COLO668 (cell line): Measurements from ENCODE around the gene RANBP3.
"Not testable (repeated sequence)": the region's sequence is repeated elsewhere in the genome, so short reads cannot be mapped to it uniquely, and the experiment has no call there.

ENCODE experiments used
- DNase-seq: peaks from one replicate; lab custom pipeline; 2025; ENCODE audit not compliant: unreplicated experiment; lab: John Stamatoyannopoulos, UW

Gene RANBP3, protein sequence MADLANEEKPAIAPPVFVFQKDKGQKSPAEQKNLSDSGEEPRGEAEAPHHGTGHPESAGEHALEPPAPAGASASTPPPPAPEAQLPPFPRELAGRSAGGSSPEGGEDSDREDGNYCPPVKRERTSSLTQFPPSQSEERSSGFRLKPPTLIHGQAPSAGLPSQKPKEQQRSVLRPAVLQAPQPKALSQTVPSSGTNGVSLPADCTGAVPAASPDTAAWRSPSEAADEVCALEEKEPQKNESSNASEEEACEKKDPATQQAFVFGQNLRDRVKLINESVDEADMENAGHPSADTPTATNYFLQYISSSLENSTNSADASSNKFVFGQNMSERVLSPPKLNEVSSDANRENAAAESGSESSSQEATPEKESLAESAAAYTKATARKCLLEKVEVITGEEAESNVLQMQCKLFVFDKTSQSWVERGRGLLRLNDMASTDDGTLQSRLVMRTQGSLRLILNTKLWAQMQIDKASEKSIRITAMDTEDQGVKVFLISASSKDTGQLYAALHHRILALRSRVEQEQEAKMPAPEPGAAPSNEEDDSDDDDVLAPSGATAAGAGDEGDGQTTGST

DNA sequence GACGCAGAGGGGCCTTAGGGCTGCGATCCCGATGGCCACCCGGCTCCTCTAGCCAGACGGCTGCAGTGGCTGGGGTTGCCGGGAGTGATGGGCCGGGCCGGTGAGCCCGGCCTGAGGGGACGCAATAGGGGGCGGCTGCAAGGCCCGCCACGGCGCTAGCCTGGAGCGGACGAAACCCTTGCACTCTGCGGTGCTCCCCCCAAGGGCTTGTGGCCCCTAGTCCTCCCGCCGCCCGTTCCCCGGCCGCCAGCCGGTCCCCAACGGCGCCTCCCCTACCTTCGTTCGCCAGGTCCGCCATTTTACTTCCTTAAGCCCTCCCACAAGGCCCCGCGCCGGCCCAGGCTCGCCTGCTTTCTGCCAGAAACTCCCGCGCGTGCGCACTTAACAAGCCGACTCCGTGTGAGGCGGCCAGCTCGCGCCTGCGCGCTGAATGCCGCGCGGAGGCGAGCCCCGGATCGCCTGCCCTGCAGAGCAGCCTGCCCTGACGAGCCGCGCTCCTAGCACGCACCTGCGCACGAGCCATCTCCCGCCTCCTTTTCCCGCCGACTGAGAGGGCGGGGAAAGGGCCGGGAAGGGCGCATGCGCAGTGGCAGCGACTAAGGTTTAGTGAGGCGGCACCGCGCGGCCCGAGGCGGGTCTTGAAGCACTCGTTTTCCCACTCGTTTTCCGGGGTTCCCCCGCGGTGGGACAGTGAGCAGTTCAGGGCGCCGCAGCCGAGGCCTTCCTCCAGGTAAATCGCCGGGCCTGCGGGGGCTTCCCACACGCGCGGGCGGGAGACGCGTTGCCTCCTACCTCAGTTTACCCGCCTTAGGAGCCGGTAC lies at the start of gene RANBP3:
RANBP3 (minus strand) TSS at position 356 of the 821 bp plus-strand sequence; CDS start at position 298, 58 bp downstream.
- DNase-seq, result peak; percentile 99

DNA sequence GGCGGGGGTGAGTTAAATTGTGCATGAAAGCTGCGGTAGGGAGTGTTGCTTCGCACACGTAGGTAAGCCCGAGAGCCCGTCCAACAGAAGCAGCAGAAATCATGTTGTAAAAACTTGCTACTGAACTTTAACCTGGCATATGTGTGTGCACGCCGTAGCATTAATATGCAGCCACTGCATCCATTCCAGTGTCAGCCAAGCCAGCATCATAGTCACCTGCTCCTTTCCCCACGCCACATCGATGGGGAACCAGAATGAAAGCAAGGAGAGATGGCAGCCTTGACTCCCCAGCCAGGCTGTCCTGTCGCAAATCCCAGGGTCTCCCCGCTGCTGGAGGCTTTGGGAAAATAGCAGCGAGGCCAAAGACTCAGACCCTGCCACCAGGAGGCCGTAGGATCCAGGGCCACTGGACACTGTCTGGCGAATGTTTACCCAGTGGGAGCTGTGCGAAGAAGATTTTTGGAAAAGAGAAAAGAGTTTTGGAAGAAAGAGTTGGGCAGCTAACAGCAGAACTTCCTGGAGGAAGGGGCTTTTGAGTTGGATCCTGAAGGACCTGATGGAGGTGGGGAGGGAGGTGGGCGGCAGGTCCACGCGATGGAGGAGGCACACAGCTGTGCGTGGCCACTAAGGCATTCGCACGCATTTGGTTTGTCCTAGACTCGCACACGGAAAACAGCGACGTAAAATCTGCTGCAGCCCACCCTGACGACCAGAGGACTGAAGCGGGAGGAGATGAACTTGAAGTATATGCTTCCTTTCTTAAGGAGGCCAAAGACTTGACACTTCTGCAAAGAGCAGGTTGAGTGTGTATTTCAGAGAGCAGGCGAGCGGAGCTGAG lies 48.7 kb upstream of the RANBP3 start:
- no peak for DNase-seq

DNA sequence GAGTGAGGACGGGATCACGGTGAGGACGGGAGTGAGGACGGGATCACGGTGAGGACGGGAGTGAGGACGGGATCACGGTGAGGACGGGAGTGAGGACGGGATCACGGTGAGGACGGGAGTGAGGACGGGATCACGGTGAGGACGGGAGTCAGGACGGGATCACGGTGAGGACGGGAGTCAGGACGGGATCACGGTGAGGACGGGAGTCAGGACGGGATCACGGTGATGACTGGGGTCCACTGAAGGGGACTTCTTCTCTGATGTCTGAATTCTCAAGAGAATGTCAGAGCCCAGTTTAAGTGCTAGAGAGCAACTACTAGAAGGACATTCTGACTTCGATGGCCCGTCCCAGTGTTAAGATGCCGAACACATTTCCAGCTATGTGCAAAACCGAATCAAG lies 46.8 kb upstream of the RANBP3 start:
- not testable (repeated sequence) for DNase-seq

DNA sequence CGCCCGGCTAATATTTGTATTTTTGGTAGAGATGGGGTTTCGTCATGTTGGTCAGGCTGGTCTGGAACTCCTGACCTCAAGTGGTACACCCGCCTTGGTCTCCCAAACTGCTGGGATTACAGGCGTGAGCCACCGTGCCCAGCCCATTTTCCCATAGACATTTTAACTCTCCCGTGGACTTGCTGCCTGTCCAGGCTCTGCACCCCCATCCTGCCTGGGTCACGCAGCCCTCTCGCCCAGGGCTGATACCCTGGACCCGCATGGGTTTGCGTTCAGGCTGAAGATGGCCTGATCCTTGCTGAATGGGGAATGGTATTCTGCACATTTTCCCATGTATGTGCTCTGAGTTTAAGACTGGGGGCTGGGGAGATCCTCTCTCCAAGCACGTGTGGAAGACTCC lies 46.0 kb upstream of the RANBP3 start:
- no peak for DNase-seq

DNA sequence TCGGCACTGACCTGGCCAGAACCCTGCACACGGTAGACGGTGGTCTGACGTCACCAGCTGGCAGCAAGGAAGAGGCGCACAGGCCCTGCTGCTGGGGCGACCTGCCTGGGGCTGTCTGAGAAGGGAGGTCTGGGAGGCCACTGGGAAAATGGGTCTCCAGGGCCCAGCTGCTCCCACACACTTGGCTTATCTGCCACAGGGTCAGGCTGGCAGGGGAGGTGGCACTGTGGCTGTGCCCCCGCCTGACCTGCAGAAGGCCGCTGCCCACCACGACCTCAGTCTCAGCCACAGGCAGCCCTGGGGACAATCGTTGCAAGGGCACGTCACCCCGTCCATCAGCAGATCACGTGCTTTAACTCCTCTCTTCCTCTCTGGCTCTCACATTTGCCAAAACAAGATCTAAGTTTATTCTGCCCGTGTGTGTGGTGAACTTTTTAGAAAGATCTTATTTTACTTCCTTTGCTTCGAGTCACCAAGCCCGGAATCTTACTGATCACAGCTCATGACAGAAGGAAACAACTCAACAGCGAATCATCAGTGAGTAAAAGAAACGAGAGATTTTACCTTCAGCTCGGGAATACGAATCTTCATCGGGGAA lies 45.2 kb upstream of the RANBP3 start:
- no peak for DNase-seq

DNA sequence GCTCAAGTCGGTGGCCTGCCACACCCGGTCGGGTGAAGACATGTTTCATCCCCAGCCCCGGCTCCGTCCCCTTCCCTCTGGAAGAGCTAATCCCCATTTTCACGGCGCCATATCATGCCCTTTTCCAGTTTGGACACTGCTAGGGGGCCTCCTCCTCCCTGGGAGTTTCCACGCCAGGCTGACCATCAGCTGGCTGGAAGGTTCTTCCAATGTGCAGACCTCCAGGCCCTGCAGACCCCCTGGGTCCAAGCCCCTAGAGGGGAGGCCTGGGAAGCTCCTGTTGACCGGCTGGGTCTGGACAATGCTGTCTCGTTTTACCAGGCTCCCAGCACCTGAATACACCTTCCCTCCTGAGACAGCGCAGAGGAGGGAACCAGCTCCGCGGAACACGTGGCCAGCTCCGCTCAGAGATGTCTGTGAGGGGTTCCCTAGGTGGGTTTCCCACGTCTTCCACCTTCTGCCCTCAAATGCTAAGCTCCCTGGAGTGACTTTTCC lies 44.7 kb upstream of the RANBP3 start:
- no peak for DNase-seq

DNA sequence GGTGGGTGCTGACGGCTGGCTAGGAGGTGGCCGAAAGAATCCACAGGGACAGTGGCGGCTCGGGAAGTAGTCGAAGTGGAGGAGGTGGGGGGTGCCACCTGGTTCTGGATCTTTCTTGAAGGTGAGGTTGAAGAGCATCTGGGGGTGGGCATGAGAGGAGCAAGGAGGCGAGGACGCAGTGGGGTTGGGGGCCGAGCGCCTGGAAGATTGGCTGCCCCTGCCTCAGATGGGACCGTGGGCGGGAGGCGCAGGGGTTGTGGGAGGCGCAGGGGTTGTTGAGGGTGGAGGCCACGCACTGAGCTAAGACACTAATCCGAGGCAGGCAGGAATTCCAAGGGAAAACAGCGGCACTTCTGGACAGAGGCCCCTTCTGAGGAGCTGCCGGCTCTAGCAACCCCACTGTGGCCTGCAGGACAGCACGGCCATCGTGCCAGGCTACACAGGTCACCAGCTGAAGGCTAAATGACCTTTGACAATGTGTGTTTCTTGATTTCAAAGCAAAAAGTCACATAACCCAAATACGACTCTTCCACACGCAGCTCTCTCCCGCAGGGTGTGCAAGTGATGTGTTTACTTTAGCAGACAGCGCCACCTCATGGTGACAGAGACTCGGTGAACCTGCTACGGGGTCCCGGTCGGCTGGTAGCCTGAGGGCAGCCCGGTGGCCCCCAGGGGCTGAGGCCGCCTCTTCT lies 44.1 kb upstream of the RANBP3 start:
- peak; percentile 87 for DNase-seq

DNA sequence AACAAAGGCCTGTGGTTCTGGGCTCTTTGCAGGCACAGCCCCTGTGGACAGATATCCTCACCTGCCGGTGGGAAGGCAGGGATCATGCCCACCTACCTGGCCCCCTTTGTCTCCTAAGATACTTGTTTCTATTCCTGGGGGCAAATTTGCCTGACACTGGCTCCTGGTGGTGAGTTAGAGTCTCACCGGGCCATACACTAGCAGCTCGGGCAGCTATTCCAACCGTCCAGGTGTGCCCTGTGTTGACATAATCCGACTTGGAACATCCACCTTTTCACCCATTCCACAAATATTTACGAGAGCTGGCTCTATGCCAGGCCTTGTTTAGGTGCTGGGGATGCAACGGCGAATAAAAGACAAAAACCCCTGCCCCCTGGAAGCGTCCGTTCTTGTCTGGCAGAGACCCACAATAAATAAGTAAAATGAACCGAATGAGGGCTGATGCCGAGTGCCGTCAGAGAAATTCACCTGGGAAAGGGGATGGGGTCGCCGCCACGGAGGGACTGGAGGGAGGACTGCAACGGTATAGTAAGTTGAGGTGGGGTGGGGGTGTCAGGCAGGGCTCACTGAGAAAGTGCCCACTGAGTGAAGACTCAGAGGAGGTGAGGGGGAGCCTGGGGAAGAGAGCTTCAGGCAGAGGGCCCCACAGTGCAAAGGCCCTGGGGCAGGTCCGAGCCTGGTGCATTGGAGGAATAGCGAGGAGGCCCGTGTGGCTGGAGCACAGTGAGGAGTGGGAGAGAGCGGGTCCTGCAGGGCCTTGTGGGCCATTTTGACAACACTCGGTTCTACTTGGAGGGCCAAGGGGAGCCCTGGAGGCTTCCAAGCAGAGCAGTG lies 43.2 kb upstream of the RANBP3 start:
- peak; percentile 82 for DNase-seq

DNA sequence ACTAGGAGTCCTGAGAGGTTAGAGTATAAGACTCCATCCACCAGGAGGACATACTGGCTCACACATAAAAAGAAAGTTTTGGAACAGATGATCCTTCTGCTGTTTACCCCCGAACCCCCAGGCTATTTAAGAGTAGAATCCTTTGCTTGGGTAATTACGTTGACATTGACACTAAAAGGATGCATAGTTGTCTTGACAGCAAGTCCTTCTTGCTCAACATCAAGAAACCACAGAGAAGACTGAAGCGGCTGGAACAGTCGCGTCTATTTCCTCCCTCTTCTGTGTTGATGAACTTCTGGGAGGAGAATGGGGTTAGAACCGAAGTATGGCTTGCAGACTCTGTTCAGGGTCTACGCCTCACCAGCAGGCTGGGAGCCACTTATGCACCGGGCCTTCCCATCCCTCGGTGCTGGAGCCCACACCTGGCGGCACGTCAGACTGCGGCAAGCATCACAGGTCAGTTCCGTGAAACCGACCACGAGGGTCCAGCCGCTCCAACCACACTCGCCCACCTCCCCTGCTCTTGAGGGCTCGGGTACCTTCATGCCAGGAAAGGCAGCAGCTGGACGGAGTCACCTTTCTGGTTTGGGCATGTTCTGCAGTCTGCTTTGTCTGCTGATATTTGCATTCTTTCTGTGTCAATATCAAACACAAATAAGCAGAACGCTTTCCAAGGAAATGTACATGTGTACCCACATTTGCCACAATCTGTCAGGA lies 42.4 kb upstream of the RANBP3 start:
- peak; percentile 92 for DNase-seq

DNA sequence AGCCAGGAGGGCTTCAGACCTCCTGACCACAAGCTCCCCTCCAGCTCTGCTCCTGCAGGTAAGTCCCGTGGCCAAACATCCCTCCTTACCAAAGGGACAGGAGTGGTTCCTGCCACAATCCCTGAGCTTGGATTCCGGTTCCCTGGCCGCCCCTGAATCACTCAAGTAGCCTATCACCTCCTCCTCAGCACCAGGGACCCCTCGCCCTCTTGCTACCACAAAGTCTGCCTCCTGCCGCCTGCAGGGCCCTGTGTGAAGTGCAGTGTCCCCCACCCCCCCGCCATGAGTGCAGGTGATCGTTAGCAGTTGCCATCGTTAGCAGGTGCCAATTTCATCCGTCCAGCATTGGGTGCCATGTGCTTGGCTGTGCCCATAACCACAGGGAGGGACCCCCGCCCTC lies 40.8 kb upstream of the RANBP3 start:
- peak; percentile 8 for DNase-seq

DNA sequence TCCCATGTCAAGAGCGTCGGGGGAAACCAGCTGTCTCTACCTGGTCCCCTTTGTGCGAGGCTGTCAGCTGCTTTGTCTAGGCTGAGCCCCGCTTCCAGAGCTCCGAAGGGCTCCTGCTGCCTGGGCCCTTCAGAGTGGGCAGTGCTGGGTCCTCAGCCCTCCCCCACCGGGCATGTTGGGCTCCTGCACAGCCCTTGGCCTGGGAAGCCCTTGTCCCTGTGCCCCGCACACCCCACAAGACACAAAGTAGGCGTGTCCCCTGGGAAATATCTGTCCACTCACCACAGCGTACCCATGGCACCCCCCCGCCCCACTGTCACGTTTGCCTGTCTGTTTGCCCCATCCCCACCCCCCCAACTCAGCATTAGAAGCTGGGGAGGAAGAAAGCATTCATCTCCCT lies 39.6 kb upstream of the RANBP3 start:
- DNase-seq, result no peak

DNA sequence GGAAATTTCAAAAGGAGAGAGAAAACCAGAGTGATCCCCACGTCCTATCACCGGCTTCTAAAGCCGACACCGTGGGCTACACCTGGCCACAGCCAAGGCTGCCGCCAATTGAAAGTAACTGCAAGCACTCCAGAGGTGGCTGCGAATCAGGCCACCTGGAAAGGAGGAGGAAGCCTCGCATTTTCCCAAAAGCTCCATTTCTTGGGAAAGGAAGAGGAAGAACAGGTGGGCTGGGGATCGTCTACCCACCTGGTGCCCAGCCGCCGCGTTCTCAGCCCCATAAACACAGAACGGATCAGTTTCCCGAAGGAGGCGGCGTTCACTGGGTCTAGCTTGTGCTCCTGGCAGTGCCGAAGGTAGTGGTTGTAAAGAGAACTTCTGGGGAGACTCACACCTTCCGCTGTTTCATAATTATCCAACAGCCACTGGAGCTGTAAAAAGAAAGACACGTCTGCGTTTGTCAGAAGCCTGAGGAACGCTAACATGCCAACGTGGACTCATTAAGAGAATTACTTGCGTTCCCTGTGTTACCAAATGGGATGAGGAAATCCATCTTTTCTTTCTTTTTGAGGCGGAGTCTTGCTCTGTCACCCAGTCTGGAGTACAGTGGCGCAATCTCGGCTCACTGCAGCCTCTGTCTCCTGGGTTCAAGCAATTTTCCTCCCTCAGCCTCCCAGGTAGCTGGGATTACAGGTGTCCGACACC lies 38.1 kb upstream of the RANBP3 start:
- no peak for DNase-seq

DNA sequence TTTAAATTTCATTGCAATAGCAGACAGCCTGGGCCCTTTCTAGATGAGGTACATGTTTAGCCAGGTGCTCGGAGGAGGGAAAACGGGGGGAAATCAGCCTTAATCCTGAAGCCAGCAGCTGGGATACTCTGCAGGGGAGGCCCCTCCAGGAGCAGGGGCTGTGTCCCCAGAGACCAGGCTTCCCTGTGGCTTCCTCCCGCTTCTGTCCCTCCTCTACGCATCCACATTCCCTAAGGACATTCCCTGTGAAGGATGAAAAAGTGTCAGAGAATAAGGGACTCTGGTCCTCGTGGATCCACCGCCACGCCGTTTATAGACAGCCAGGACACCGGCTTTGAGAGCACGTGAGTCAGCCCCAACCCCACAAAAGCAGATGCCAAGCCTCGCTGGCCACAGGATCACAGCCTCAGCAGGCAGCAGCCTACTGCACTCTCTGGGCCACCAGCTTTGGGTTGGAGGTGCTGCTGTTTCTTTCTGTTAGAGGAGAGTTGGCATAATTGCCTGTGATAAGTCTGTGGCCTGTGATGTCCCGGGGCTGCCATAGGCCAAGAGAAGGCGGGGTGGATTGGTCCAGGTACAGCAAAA lies 36.7 kb upstream of the RANBP3 start:
- DNase-seq, result no peak

DNA sequence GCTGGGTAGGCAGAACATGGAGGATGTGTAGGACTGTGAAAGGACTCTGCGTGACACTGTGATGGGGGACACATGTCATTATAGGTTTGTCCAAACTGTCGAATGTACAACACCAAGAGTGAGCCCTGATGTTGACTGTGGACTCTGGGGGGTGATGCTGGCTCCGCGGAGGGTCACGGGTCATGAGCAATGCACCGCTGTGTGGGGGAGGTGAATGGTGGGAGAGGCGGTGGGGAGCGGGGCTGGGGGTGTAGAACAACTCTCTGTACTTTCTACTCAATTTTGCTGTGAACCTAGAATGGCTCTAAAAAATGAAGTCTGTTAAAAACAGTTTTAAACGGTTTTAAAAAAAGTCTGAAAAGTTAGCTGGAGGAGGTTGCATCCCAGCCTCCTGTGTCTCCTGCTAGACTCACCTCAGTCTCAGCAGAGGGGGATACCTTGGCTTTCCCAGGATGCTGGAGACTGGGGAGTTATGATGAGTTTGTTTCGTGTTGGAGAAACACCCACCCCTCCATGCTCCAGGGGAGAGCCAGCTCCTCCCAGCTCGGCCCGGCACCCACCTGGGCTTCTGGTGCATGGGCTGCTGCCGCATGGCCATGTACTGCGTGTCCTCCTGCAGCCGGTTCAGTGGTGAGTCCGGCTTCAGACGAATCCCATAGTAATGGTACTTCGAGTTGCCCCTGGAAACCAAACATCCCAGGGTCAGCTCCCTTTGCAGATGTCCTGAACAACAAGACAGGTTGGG lies 34.7 kb upstream of the RANBP3 start:
- no peak for DNase-seq

DNA sequence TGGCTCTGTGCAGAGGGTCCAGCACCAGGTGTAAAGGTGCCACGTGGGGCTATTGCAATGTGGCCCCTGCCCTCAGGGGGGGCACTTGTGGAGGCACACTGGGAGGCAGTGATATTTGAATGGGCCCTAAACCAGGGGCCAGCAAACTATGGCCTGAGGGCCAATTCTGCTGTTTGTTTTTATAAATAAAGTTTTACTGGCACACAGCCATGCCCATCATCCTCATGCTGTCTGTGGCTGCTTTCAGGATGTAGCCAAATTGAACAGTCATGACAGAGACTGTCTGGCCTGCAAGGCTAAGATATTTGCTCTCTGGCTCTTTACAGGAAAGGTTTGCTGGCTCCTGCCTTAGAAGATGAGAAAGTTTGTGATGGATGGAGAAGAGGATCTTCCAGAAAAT lies 33.9 kb upstream of the RANBP3 start:
- no peak for DNase-seq

DNA sequence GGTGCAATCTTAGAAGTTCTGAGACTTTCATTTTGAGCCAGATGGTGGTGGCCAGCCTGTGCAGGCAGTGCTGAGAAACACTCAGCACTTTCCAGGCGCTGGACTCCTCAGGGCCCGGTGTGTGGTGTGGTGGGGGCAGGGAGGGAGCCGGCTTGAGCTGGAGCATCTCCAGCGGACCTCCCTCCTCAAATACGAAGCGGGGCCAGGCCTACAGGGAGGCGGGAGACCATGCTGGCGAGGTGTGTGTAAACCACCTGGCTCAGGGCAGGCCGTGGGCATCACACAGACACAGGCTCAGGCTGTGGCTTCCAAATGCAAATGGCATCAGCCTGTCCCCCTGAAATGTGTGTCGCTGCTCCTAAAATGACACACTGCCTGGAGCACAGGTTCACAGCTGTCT lies 33.3 kb upstream of the RANBP3 start:
- no peak for DNase-seq

DNA sequence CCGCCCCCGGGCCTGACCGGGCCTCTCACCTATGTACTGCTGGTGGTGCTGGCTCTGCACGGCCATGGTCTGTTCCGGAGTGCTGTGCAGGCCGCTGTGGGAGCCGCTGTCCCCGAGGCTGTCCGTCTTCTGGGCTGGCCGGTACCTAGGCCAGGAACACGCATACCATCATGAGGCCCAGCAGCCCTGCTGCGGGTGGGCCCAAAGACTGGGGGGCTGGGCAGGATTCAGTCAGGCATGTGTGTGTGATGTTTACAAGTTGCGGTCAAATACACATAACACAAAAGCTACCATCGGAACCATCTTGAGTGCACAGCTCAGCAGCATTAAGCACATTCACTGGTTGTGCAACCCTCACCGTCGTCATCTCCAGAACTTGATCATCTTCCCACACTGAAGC lies 32.2 kb upstream of the RANBP3 start:
- no peak for DNase-seq
